Measurements from ENCODE around the gene OLFM1.
"Not testable (repeated sequence)": the region's sequence is repeated elsewhere in the genome, so short reads cannot be mapped to it uniquely, and the experiment has no call there.

The OLFM1 gene

GRCh38 chr9:135060461-135061116 is 26.9 kb upstream of the OLFM1 start:
- no peak for DNase-seq

GRCh38 chr9:135061441-135061840 is 26.0 kb upstream of the OLFM1 start:
- no peak for DNase-seq

GRCh38 chr9:135062254-135062653 is 25.2 kb upstream of the OLFM1 start:
- DNase-seq = no peak

GRCh38 chr9:135063466-135063865 is 24.0 kb upstream of the OLFM1 start:
- not testable (repeated sequence) for DNase-seq

GRCh38 chr9:135063888-135064287 is 23.6 kb upstream of the OLFM1 start:
- not testable (repeated sequence) for DNase-seq

- DNase-seq = no peak
Observed at GRCh38 chr9:135065151-135065550, 22.3 kb upstream of the OLFM1 start.

- DNase-seq = no peak
Observed at GRCh38 chr9:135065804-135066203, 21.7 kb upstream of the OLFM1 start.

- DNase-seq = no peak
Observed at GRCh38 chr9:135066291-135066690, 21.2 kb upstream of the OLFM1 start.

- no peak for DNase-seq
Observed at GRCh38 chr9:135067096-135067710, 20.3 kb upstream of the OLFM1 start.

- no peak for DNase-seq
Observed at GRCh38 chr9:135068776-135069415, 18.6 kb upstream of the OLFM1 start.

GRCh38 chr9:135069558-135070197 is 17.8 kb upstream of the OLFM1 start:
- no peak for DNase-seq

- no peak for DNase-seq
Observed at GRCh38 chr9:135070198-135070951, 17.1 kb upstream of the OLFM1 start.

GRCh38 chr9:135070964-135071735 is 16.3 kb upstream of the OLFM1 start:
- no peak for DNase-seq

- DNase-seq = no peak
Observed at GRCh38 chr9:135073081-135073740, 14.3 kb upstream of the OLFM1 start.

- DNase-seq = no peak
Observed at GRCh38 chr9:135073741-135074305, 13.6 kb upstream of the OLFM1 start.

- DNase-seq = no peak
Observed at GRCh38 chr9:135074354-135075233, 12.9 kb upstream of the OLFM1 start.

- DNase-seq = no peak
Observed at GRCh38 chr9:135075234-135076142, 12.0 kb upstream of the OLFM1 start.

GRCh38 chr9:135076143-135076875 is 11.2 kb upstream of the OLFM1 start:
- no peak for DNase-seq
